GM21723 (cell line): Measurements from ENCODE around the gene OAS3.
A peak's percentile ranks its signal among the peaks of the same experiment; 100 is the strongest.
"Not testable (repeated sequence)": the region's sequence is repeated elsewhere in the genome, so short reads cannot be mapped to it uniquely, and the experiment has no call there.

ENCODE experiments used
- ATAC-seq: cut with Tn5 transposase; IDR thresholded peaks from one replicate; pipeline ENCODE4 v1.9.1; 2021; ENCODE audit warnings: mild to moderate bottlenecking, moderate library complexity; ENCODE audit not compliant: unreplicated experiment

OAS3 gene

GRCh38 chr12:112957125-112957524 lies 18.9 kb downstream of the OAS3 start:
- ATAC-seq = not testable (repeated sequence)

- ATAC-seq = no peak
Measured at GRCh38 chr12:112961074-112961473, 22.8 kb downstream of the OAS3 start.

DNA sequence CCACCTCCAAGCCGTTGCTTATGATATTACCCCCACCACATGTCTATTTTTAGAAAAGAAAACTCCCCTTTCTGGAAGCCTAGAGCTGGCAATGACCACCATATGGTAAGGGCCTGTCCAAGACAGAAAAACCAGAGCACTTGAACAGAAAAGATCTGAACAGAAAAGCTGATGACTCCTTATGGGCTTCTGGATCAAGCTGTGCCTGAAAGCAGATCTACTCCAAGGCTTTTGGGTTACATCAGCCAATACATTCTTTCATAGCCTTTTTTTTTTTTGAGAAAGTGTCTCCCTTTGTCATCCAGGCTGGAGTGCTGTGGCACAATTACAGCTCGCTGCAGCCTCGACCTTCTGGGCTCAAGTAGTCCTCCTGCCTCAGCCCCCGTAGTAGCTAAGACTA lies 23.3 kb downstream of the OAS3 start:
- no peak for ATAC-seq

DNA sequence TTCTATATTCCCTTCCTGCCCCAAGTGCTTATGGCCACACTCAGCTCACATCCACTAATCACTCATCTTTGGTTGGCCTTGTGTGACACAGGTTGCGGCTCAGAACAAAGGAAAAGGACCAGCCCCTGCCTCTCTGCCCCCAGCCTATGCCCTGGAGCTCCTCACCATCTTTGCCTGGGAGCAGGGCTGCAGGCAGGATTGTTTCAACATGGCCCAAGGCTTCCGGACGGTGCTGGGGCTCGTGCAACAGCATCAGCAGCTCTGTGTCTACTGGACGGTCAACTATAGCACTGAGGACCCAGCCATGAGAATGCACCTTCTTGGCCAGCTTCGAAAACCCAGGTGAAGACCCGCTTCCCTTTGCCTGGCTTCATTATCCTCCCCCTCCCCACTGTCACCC lies 24.3 kb downstream of the OAS3 start:
- ATAC-seq = no peak

GRCh38 chr12:112963227-112963861 lies 25.1 kb downstream of the OAS3 start:
- ATAC-seq = no peak

- ATAC-seq = no peak
Measured at GRCh38 chr12:112964067-112964670, 25.9 kb downstream of the OAS3 start.

GRCh38 chr12:112964915-112965314 lies 26.6 kb downstream of the OAS3 start:
- no peak for ATAC-seq

DNA sequence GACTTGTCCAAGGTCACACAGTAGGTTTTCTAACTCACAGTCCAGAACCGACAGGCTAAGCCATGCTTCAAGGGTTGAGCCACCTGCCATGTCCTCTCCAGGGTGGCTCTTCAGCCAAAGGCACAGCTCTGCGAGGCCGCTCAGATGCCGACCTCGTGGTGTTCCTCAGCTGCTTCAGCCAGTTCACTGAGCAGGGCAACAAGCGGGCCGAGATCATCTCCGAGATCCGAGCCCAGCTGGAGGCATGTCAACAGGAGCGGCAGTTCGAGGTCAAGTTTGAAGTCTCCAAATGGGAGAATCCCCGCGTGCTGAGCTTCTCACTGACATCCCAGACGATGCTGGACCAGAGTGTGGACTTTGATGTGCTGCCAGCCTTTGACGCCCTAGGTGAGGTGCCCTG lies 27.4 kb downstream of the OAS3 start:
- no peak for ATAC-seq

DNA sequence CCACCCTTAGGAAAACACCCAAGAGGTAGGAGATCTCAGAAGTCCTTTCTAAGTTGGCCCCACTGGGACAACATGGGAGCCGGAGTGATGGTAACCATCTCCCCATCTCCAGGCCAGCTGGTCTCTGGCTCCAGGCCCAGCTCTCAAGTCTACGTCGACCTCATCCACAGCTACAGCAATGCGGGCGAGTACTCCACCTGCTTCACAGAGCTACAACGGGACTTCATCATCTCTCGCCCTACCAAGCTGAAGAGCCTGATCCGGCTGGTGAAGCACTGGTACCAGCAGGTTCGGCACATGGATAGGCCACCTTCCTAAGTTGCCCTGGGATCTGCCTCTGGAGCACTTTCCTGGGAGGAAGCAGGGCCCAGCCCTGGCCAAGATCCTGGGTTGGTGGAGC lies 29.0 kb downstream of the OAS3 start:
- ATAC-seq = no peak

DNA sequence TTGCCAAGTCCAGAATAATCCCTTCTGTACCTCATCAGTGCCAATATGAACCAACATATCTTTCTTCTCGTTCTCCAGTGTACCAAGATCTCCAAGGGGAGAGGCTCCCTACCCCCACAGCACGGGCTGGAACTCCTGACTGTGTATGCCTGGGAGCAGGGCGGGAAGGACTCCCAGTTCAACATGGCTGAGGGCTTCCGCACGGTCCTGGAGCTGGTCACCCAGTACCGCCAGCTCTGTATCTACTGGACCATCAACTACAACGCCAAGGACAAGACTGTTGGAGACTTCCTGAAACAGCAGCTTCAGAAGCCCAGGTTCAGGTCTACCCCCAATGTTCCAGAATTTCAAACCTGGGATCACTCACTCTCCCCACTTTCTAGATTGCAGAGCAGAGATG lies 29.6 kb downstream of the OAS3 start:
- ATAC-seq = no peak

DNA sequence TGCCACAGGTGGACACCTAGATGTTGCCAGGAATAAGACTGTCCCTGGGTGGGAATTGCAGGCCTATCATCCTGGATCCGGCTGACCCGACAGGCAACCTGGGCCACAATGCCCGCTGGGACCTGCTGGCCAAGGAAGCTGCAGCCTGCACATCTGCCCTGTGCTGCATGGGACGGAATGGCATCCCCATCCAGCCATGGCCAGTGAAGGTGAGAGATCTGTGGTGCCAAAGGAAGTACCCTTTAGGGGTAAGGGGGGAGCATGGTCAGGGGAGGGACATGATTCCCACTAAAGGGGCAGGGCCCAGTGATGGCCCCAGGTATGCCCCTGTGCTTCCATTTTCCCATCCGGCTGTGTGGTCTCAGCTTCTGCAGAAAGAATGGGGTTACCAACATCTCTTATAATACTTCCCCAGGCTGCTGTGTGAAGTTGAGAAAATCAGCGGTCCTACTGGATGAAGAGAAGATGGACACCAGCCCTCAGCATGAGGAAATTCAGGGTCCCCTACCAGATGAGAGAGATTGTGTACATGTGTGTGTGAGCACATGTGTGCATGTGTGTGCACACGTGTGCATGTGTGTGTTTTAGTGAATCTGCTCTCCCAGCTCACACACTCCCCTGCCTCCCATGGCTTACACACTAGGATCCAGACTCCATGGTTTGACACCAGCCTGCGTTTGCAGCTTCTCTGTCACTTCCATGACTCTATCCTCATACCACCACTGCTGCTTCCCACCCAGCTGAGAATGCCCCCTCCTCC lies 31.5 kb downstream of the OAS3 start:
- ATAC-seq = no peak

DNA sequence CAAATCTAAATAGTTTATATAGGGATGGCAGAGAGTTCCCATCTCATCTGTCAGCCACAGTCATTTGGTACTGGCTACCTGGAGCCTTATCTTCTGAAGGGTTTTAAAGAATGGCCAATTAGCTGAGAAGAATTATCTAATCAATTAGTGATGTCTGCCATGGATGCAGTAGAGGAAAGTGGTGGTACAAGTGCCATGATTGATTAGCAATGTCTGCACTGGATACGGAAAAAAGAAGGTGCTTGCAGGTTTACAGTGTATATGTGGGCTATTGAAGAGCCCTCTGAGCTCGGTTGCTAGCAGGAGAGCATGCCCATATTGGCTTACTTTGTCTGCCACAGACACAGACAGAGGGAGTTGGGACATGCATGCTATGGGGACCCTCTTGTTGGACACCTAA lies 32.1 kb downstream of the OAS3 start:
- no peak for ATAC-seq

DNA sequence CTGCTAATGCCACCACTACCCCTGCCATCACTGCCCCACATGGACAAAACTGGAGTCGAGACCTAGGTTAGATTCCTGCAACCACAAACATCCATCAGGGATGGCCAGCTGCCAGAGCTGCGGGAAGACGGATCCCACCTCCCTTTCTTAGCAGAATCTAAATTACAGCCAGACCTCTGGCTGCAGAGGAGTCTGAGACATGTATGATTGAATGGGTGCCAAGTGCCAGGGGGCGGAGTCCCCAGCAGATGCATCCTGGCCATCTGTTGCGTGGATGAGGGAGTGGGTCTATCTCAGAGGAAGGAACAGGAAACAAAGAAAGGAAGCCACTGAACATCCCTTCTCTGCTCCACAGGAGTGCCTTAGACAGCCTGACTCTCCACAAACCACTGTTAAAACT lies 33.0 kb downstream of the OAS3 start:
- ATAC-seq = no peak

GRCh38 chr12:112973011-112973735 lies 34.9 kb downstream of the OAS3 start:
- ATAC-seq = no peak

DNA sequence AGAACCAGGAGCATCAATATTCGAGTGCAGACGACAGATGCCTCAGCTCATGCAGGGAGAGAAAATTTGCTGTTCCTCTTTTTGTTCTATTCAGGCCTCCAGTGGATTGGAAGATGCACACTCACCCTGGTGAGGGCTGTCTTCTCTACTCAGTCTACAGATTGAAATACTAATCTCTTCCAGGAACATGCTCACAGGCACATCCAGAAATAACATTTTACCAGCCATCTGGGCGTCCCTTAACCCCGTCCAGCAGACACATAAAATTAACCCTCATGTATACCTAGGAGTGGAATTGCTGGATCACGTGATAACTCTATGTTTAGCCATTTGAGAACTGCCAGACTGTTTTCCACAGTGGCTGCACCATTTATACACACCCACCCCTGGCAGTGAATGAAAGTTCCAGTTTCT lies 35.6 kb downstream of the OAS3 start:
- ATAC-seq = no peak

- ATAC-seq = no peak
Measured at GRCh38 chr12:112974904-112975303, 36.6 kb downstream of the OAS3 start.

GRCh38 chr12:112977139-112977538 lies 38.9 kb downstream of the OAS3 start:
- ATAC-seq = no peak

DNA sequence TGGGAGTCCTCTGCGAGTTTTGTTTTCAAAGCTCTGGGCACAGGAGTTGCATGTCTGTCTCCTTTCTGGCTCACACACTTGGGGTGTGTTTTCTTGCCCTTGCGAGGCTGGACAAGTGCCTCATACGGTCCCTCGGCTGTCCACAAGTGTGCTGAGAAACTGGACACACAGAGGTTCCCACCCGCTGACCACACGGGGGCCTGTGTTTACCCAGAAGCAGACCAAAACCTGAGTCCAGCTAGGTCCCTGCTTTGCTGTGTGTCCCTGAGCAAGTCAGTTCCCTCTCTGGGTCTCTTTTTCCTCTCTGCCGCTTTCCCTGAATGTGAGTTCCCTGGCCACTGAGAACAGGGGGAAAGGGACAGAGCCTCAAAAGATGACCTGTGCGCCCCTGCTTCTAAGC lies 39.4 kb downstream of the OAS3 start:
- ATAC-seq = no peak

DNA sequence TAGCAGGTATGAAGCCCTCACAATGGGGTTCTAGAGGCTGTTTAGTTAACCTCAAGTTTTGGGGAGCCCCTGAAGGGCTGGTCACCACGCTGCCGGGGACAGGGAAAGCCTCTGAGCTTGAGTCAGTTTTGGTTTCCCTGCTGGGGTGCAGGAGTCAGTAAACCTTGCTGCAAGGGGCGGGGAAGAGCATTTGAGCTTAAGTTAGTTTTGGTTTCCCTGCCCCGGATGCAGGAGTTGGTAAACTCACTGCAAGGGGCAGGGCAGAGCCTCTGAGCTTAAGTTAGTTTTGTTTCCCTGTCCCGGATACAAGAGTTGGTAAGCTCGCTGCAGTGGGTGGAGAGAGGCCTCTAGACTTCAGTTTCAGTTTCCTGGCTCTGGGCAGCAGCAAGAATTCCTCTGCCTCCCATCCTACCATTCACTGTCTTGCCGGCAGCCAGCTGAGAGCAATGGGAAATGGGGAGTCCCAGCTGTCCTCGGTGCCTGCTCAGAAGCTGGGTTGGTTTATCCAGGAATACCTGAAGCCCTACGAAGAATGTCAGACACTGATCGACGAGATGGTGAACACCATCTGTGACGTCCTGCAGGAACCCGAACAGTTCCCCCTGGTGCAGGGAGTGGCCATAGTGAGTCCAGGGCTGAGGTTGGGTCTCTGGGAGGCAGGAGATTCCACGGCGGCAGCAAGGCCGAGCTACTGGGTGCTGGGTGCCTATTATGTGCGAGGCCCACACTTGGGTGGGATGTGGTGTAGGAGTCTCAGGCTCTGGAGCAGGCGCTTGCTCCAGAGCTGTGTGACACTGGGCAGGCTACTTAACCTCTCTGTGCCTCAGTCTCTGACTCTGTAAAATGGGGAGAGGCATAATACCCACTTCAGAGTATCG lies 40.1 kb downstream of the OAS3 start, which contains the start of gene OAS2:
OAS2 (plus strand) TSS at position 357 of the 878 bp plus-strand sequence; CDS start at position 447, 90 bp downstream.
- ATAC-seq = peak; percentile 89

DNA sequence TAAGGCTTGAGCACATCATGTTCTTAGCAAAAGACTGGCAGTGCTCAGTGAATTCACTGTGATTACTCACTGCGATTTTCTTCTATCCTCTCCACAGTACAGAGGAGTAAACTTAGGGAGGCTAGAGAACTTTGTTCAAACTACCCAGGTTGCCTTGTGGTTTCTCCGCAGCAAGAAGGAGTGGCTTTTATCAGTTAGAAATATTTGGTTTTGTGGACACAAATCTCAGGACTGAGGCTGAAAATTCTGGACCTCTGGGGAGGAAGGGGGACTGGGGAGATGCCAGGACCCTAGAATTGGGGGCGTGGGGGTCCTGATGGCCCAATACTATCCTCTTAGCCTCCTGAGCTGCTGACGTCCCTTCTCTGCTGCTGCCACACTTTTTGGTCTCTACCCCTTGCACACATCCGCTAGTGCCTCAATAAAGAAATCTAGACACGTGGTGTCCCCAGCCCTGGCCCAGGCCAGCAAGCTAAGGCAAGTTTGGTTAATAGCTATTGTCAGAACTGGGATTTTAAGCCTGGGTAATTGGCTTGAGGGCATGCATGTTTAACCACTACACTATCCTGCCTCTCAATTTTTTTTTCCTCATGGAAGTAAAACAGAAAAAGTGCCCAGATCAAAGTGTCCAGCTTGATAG lies 40.9 kb downstream of the OAS3 start:
- peak; percentile 32 for ATAC-seq
